Kidney (tissue), 14 donors: ENCODE data around the gene SERTAD1. TPM values are rescaled to one million over a fixed set of nuclear protein-coding genes. Genes with fewer than 3 reads are reported as not detected.
"Not testable (repeated sequence)": the region's sequence is repeated elsewhere in the genome, so short reads cannot be mapped to it uniquely, and the experiment has no call there.

Experiments used
- DNase-seq, 5 donors: peaks; one replicate each; pipeline ENCODE4 v3.0.0-alpha.2; 2013 to 2020
- FAIRE-seq: peaks from 2 replicates; lab custom pipeline; 2012; peaks lifted over from hg19 to GRCh38; lab: Jason Lieb, UNC
- H3K27ac ChIP-seq, 2 donors: one replicate each; pipeline ENCODE4 v1.7.0; 2013; ENCODE audit warnings: low read depth in 2 of 2, low read length in 2 of 2, inconsistent platforms in 1 of 2
- H3K27me3 ChIP-seq: one replicate; pipeline ENCODE4 v1.7.1; 2013; ENCODE audit warnings: low read length, inconsistent platforms; ENCODE audit not compliant: control insufficient read depth, insufficient read depth
- H3K36me3 ChIP-seq, 3 donors: one replicate each; pipeline versions ENCODE4 v1.7.0 to v1.7.1; 2013; ENCODE audit warnings: low read length in 3 of 3, control low read depth in 1 of 3, inconsistent platforms in 1 of 3; ENCODE audit not compliant: insufficient read depth in 3 of 3, control insufficient read depth in 2 of 3
- H3K4me1 ChIP-seq, 3 donors: one replicate each; pipeline versions ENCODE4 v1.7.0 to v1.7.1; 2013; ENCODE audit warnings: low read length in 3 of 3, inconsistent platforms in 1 of 3, low read depth in 1 of 3; ENCODE audit not compliant: control insufficient read depth in 2 of 3, insufficient read depth in 2 of 3
- H3K4me3 ChIP-seq, 3 donors: one replicate each; pipeline versions ENCODE4 v1.7.0 to v1.8.1; 2013; ENCODE audit warnings: low read length in 3 of 3, control low read depth in 1 of 3, inconsistent platforms in 1 of 3
- H3K9ac ChIP-seq, 3 donors: one replicate each; pipeline versions ENCODE4 v1.7.0 to v1.7.1; 2013; ENCODE audit warnings: low read length in 3 of 3, control low read depth in 1 of 3, inconsistent platforms in 1 of 3
- H3K9me3 ChIP-seq, 3 donors: one replicate each; pipeline versions ENCODE4 v1.7.0 to v1.7.1; 2013; ENCODE audit warnings: low read length in 3 of 3, control low read depth in 1 of 3, inconsistent platforms in 1 of 3; ENCODE audit not compliant: control insufficient read depth in 2 of 3, insufficient read depth in 1 of 3
- CTCF ChIP-seq: IDR thresholded peaks from 3 replicates; pipeline ENCODE4 v1.5.1; 2012; ENCODE audit warnings: mild to moderate bottlenecking, moderate library complexity, borderline replicate concordance; ENCODE audit not compliant: insufficient read depth; ENCODE audit errors: extremely low read depth
- intact Hi-C: fragments of 100-400 bp; cut with DNase I; formaldehyde crosslinking; loops from one replicate; pipeline ENCODE4 v1.11.1; 2022
- polyA plus RNA-seq: library from polyadenylated mRNA; stranded (reverse); fragments of 350-450 nt; fragmentation: Illumina TruSeq; extraction: RNeasy Lipid Tissue Mini Kit (QIAGEN cat#74804); gene quantifications from one replicate; pipeline ENCODE4 v1.2.3, GENCODE V29; 2014; ENCODE audit warnings: low read depth, low replicate concordance; ENCODE audit not compliant: insufficient read depth
- total RNA-seq: library from RNA; stranded (reverse); fragmentation: NEBNext Ultra II Directional; extraction: Animal tissue kit (Norgen Biotek cat#: 25700); gene quantifications from one replicate; pipeline ENCODE4 v1.2.1, GENCODE V29; 2021
- donor health status: control.
- donor health status: control.
- donor health status: control.
- donor health status: control.
- donor health status: control.
- donor health status: DM: yes; HTN: yes; CAD: no.
- donor health status: Normal renal cell carcinoma (clear cell type).

The SERTAD1 gene
- total and polyA plus RNA-seq, 2 donors from 2014 or later = 14.8 to 18.2 TPM

GRCh38 chr19:40441719-40442253, 16.0 kb upstream of the SERTAD1 start:
- DNase-seq (peak in 1 of 5 donors; percentile 65), FAIRE-seq (no peak)
- peaks cover 5 to 18% (median 5%) of the 10 kb centered on the region in 3 donors for H3K36me3 ChIP-seq
- H3K4me1 ChIP-seq = peaks cover 7 to 10% (median 8%) of the 10 kb centered on the region in 3 donors
- intact Hi-C loops = no loop called here
- no peaks in the 10 kb centered on the region for H3K9me3 ChIP-seq
- H3K4me3 ChIP-seq = no peak overlapping the region
- no peak overlapping the region for H3K27ac ChIP-seq
- TF ChIP-seq CTCF = no peak
- no peak overlapping the region for H3K9ac ChIP-seq
- no peaks in the 10 kb centered on the region for H3K27me3 ChIP-seq

GRCh38 chr19:40438284-40438683, 12.5 kb upstream of the SERTAD1 start:
- no peaks in the 10 kb centered on the region for H3K27me3 ChIP-seq
- no peak overlapping the region for H3K4me3 ChIP-seq
- no peak overlapping the region for H3K9ac ChIP-seq
- H3K27ac ChIP-seq = no peak overlapping the region
- peaks cover 4 to 8% (median 7%) of the 10 kb centered on the region in 3 donors for H3K4me1 ChIP-seq
- intact Hi-C loops = no loop called here
- no peaks in the 10 kb centered on the region for H3K9me3 ChIP-seq
- TF ChIP-seq CTCF = no peak
- H3K36me3 ChIP-seq = peaks cover 5 to 18% (median 5%) of the 10 kb centered on the region in 3 donors
- FAIRE-seq (no peak), DNase-seq (no peak)

- peak; percentile 0 for TF ChIP-seq CTCF
- Histone ChIP-seq H3K36me3 (no peaks in the 10 kb centered on the region), H3K4me1 (peaks cover 0 to 7% (median 5%) of the 10 kb centered on the region in 3 donors), H3K9me3 (no peaks in the 10 kb centered on the region), H3K27ac (peak overlapping the region; percentile 98), H3K4me3 (peak overlapping the region; percentile 71 to 73 (median 73)), H3K27me3 (no peaks in the 10 kb centered on the region), H3K9ac (peak overlapping the region; percentile 61 to 98 (median 88))
- intact Hi-C loops = no loop called here
- DNase-seq (peak; percentile 93 to 98 (median 96)), FAIRE-seq (no peak)
Measured at GRCh38 chr19:40433391-40434216, 7.8 kb upstream of the SERTAD1 start.

- H3K4me1 ChIP-seq, H3K36me3 ChIP-seq, FAIRE-seq, H3K27me3 ChIP-seq, H3K9me3 ChIP-seq, intact Hi-C loops: not testable (repeated sequence)
- H3K9ac ChIP-seq = peak overlapping the region; percentile 61 to 98 (median 88)
- peak overlapping the region; percentile 71 to 73 (median 73) for H3K4me3 ChIP-seq
- H3K27ac ChIP-seq = peak overlapping the region; percentile 98
- peak in 1 of 5 donors; percentile 50 for DNase-seq
Measured at GRCh38 chr19:40432760-40433159, 7.0 kb upstream of the SERTAD1 start.
